SIG-M5 (cell line): ENCODE data around the gene DKK3.

Experiments used
- DNase-seq: peaks from one replicate; lab custom pipeline; 2025; lab: John Stamatoyannopoulos, UW

DKK3 gene

GRCh38 chr11:11981364-11981763 lies 27.1 kb downstream of the DKK3 start:
- no peak for DNase-seq

DNA sequence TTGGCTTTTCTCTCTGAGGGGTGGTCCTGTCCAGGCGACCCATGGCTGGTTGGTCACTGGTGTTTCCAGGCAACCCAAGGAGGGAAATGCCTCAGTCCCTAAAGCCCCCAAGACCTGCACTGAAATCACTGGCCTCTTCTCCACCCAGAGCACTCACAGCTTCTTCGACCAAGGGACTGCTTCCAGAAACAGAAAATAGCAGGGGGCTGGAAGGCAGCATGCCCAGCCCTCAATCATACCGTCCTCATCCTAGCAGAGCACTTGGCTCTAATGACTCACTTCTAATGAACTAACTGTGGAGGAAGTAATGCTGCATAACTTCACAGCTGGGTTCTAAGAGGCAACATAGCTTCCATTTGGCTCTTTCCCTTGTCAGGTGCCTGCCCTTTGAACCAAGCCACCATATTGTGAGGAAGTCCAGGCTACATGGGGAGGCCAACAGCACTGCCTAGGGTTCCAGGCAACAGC lies 27.6 kb downstream of the DKK3 start:
- DNase-seq, result no peak

DNA sequence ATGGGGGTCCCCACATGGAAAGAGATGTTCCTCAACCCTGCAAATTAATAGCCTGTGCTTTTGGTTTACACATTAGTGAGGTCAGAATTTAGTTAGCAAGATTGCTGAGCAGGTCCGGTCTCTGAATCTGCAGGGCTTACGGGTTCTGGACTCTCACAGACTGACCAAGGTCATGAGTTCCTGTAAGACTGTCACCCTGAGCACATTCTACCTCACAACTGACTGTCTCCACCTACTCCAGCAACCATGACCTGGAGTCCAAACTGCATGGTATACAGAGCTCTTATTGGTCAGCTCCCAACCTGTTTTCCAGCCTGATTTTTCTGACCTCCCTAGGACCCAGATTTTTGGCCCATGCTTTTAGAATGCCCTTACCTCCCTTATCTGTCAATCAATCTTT lies 28.2 kb downstream of the DKK3 start:
- DNase-seq, result no peak

- no peak for DNase-seq
Measured at GRCh38 chr11:11979488-11980117, 28.8 kb downstream of the DKK3 start.

GRCh38 chr11:11978792-11979487 lies 29.5 kb downstream of the DKK3 start:
- no peak for DNase-seq

DNA sequence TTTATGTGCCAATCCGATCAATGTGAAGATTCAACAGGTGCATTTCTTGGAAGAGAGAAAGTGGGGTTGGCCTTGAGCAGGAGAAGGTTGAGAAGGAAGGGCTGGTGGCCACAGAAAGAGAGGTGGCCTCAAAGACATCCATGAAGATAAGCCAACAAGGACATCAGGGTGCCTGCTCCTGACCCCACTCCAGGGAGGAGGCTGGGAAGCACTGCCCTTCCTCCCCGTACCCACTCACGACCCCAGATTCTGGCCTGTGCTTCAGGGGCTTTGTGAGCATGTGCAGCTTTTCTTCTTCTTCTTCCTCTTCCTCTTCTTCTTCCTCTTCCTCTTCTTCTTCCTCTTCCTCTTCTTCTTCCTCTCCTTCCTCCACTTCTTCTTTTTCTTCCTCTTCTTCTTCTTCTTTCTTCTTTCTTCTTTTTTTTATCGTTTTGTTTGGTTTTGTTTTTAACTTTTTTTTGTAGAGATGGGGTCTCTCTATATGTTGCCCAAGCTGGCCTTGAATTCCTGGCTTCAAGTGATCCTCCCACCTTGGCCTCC lies 30.3 kb downstream of the DKK3 start:
- no peak for DNase-seq

- DNase-seq, result no peak
Measured at GRCh38 chr11:11977206-11977938, 31.1 kb downstream of the DKK3 start.

- no peak for DNase-seq
Measured at GRCh38 chr11:11976481-11977127, 31.8 kb downstream of the DKK3 start.

DNA sequence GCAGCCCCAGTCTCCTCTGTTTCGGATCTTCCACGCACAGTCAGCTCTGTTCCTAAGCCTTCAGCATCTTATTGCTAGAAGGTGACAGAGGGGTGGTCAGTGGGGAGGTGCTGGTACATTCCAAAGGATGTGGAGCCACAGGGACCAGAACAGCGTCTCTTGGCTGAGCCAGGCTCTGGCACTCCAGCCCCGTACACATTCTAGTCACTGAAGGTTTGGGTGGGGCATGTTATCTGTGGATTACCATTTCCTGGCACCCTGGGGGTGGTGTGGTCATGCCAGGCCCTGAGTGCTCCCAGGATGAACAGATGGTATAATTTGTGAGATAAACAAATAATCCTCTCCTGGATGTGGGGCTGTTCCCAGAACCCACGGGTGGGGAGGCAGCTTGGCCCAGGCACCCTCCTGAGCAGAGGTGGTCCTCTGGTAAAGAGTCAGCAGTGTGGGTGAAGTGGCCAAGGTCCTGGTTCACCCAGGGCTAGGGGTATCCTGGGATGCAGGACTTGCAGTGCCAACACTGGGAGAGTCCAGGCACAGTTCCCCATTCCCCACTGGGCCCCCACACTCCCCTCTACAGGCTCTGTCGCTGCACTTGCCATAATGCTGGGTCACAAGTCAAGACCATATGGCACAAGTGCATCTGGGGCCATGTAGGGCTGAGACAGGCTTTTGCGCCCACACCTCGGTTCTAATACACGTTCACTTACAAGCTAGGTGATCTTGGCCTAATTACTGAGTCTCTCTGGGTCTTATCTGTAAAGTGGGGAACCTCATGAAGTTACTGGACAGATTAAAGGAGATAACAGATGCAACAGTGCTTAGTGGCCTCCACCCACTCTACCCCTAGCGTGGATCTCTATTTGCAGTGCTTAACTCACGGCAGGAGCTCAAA lies 33.0 kb downstream of the DKK3 start:
- no peak for DNase-seq

GRCh38 chr11:11973866-11974265 lies 34.6 kb downstream of the DKK3 start:
- DNase-seq, result no peak

- DNase-seq, result no peak
Measured at GRCh38 chr11:11973361-11973800, 35.0 kb downstream of the DKK3 start.

- no peak for DNase-seq
Measured at GRCh38 chr11:11972730-11973341, 35.6 kb downstream of the DKK3 start.

- DNase-seq, result no peak
Measured at GRCh38 chr11:11971906-11972547, 36.4 kb downstream of the DKK3 start.

- DNase-seq, result no peak
Measured at GRCh38 chr11:11970556-11970955, 37.9 kb downstream of the DKK3 start.

- no peak for DNase-seq
Measured at GRCh38 chr11:11969380-11970215, 38.8 kb downstream of the DKK3 start.

GRCh38 chr11:11968511-11969280 lies 39.7 kb downstream of the DKK3 start:
- no peak for DNase-seq

GRCh38 chr11:11967669-11968510 lies 40.5 kb downstream of the DKK3 start:
- no peak for DNase-seq
